Activated gamma-delta T cell (primary cell): Measurements from ENCODE around the gene PRDM12.

Experiments used
- DNase-seq: peaks from one replicate; lab custom pipeline; 2025; lab: John Stamatoyannopoulos, UW

The PRDM12 gene

DNA sequence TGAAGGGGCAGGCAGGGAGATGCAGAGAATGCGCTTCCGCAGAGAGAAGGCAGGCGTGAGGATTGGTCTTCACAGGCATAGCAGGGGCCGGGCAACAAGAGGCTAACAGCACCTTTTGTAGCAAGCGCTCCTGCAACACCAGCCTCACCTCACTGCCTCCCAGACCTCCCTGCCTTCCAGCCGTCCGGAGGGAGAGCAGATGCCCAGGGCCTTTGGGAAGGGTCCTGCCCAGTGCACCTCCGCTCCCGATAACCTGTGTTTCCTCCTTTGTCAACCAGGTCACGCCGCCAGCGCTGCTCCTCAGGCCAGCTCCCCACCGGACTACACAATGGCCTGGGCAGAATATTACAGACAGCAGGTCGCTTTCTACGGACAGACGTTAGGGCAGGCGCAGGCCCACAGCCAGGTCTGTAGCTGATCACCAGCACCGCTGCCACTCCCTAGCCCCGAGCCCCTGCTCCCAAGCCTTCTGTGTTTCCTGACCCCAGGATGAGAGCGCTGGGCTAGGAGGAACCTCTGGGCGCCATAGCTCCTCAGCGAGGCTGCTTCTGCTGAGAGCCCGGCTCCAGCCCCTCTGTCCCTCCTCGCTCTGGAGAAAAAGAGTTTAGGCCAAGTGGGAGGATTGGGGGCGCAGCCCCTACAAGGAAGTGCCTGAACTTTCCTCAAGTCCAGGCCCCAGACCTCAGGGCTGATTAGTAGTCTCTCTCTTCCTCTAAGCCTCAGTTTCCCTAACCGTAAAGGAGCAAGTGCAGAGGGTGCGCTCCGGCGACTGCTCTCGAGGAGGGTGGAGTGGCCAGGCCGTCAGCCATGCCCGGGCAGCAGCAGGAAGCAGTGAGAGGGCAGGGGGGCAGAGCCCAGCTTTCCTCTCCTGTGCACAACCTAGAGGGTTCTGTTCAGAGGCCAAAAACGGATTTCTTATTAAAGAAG lies 28.4 kb upstream of the PRDM12 start:
- no peak for DNase-seq

DNA sequence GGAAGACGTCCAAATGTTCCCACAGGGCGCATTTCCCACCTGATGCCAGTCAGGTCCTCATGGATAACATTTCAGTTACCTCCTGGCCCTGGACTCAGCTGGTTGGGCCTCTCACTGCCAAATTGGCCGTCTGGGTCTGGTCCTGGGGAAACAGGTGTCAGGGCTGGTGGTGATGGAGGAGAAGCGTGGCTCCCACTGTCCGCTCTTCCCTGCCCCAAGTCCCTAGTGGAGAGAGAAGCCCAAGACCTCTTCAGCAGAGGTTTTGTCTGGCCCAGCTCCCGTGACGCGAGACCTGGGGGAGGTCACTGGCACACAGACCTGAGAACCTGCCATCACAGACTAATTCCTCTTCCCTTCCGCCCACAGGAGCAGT lies 27.8 kb upstream of the PRDM12 start:
- DNase-seq: no peak

DNA sequence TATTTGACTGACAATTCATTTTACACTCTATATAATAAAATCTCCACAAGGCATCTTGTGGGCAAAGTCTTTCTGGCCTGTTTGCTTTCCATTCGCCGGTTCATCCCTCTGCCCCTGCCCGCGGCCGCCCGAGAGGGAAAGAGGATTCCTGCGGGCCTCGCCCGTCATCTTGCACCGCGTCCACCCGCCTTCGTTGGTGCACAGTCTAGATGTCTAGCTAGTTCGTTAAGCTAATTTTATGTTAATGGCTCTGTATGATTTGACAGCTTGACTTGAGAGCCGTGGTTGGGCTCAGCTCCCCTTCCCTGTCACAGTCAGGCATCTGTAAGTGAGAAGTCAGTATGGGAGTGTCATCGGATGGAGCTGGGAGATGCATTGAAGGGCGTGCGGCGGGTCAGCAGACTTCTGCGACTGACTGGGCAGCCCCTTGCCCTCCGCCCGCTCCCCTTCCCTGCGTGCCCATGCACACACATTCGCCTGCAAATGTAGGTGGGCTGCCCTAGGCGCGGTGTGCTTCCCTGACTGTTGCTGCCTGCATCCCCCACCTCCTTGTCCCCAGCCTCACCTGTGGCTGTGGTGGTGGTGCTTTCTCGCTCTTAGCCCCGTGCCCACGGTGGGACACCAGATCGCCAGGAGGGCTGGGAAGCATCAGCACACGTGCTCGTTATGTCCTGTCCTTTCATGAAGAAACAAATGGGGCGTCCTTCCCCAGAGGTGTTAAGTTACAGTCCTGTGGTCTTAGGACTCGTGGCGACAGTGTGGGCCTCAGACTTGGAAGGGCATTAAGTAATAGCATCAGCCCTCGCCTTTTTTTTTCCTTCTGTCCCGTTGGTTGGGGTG lies 25.9 kb upstream of the PRDM12 start:
- DNase-seq: no peak

DNA sequence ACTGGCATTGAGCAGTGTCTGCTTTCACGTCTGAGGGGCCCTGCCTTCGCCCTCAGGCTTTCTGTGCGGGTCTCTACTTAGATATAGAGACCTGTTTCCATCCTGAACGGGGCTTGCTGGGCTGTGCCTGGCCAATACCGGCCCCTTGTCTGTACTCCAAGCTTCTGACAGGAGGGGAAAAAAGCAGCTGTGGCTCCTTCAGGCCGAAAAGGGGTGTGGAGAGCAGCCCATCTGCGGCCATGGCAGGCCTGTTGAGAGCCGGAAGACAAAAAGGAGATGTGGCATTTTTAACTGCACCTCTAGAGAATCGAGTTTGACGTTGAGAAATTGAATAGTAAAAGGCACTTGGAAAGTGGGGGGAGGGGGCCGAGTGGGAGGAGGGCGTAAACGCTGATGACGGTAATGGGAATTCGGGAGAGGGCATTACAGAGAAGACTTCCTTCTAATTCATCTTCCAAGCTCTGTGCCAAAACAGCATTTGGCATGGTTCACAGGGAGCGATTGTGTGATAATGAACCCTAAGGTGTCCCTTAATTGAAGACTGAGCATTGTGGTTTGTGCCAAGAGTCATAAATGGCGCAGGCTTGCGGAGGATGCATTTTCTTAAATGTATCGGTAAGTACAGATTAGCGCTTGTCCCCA lies 25.1 kb upstream of the PRDM12 start:
- no peak for DNase-seq

DNA sequence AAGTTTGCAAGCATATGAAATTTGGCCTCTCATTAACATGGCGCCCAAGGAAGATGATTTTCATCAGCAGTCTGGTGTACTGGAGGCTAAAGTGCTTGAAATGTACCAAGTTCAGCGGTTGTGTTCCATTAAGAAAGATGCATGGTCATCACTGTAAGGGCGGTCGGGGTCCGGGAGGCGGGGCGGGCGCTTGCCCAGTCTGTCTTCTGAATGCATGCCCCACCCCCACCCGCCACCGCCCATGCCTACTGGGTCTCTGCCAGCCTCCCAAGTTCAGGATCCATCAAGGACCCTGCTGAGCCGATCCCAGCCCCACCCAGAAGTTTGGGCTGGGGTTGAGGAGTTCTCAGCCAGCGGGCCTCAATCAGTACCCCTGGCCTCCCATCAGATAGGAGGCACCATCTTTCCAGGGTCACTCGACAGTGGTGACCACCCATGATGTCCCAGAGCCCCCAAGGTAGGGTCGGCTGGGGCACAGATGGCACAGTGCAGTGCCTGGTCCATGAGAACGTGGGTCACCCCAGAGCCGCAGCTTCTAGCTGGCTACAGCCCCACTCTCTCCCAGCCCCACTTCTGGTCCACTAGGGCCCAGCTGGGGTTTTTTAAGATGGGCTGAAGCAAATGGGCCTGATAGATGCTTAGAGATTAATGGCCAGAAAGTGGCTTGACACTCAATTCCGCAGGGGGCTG lies 24.4 kb upstream of the PRDM12 start:
- DNase-seq: no peak

DNA sequence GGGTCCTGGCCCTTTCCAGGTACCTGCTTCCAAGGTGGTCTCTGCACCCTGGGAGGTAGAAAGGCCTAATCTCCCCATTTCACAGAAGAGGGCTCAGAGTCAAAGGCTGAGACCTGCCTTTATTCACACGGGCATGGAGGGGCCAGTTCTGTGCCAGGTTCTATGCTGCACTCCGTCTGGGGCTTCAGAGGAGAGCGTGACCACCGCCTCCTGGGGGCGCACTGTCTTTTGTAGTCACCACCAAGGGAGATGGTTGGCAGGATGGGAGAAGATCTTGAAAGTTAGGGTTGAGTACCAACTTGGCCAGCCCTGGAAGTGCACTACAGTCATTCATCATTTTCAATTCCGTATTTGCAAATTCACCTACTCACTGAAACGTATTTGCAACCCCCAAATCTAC lies 23.7 kb upstream of the PRDM12 start:
- DNase-seq: no peak

DNA sequence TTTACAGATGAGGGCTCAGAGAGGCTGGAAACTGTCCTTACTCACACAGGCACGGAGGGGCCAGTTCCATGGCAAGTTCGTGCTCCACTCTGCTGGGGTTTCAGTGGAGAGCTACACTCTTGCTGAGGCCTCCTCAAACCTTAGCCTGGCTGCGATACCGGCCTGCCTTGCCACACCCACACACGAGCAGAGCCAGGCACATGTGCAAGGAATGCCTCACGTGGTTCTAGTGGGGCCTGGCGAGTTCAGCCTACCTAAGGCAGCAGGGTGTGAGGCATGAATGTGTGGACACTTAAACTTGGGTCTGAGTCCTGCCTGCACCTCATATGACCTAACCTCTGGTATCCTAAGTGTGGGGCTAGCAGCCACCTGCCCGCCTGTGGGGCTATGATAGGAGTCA lies 21.5 kb upstream of the PRDM12 start:
- no peak for DNase-seq

DNA sequence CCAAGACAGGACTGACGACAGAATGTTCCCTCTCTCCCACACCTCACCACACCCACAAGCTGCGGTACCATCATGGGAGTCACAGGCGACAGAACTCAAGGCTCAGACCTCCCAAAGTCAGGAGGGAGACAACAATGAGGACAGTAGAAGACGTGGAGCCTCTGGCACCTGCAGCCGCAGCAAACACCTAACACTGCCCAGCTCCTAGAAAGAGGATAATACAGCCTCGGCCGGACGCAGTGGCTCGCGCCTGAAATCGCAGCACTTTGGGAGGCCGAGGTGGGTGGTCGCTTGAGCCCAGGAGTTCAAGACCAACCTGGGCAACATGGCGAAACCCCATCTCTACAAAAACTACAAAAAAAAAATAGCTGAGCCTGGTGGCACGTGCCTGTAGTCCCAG lies 13.2 kb upstream of the PRDM12 start:
- no peak for DNase-seq

DNA sequence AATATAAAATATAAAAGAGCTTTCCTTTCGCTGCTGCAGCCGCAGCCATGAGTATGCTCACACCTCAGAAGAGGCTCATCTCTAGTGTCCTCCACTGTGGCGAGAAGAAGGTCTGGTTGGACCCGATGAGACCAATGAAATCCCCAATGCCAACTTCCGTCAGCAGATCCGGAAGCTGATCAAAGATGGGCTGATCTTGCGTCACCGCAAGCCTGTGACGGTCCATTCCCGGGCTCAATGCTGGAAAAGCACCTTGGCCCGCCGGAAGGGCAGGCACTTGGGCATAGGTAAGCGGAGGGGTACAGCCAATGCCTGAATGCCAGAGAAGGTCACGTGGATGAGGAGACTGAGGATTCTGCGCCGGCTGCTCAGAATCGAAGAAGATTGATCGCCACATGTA lies 12.6 kb upstream of the PRDM12 start:
- no peak for DNase-seq

DNA sequence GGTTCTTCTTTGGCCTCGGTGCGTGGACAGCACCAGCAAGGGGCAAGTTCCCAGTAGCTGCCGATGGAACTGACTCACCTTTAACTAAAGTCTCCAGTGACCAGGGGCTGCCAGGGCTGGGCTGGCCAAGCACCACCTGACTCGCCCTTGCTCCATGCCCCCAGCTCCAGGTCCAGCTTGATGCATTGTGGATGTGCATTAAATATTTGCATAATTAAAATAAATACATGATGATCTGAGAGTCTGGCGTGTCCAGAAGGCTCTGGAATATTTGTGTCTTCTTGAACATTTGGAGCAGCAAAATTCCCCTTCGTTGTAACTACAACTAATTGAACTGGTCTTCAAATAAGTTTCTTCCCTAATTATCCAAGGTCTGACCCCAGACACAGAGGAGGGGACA lies 9.5 kb upstream of the PRDM12 start:
- DNase-seq: no peak

DNA sequence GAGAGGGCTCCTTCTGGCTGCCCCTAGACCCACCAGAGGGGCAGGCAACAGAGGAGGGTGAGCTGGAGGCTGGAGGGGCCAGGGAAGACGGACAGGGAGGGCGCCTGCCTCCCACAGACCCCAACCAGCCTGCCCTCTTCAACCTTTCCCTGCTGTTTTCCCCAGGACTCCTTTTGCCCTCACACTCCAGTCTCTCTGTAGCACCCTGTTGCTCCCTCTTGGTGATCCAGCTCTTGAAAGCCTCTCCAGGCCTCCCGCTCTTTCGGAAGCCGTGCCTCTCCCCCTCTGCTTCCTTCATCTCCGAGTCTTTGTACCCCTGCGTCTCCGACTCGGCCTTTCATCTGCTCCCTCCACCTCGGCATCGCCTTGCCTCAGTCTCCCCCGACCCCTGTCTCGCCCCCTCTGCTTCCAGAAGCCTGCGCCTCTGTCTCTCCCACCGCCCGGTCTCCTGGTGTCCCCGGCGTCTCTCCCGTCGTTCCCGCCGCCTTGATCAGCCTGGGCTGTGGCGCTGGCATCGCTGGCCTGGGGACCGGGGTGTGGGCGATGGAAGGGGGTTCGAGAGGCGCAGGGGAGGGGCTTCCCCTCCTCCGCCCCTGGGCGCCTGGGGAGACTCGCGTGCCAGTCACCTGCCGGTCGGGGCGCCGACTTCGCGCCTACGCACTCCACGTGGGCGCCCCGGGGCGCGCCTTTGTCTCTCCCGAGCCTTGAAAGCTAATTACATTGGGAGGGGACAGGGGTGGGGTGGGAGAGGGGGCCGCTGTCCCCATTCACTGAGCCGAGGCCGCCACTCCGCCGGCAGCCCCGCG lies 5.3 kb upstream of the PRDM12 start:
- DNase-seq: no peak

DNA sequence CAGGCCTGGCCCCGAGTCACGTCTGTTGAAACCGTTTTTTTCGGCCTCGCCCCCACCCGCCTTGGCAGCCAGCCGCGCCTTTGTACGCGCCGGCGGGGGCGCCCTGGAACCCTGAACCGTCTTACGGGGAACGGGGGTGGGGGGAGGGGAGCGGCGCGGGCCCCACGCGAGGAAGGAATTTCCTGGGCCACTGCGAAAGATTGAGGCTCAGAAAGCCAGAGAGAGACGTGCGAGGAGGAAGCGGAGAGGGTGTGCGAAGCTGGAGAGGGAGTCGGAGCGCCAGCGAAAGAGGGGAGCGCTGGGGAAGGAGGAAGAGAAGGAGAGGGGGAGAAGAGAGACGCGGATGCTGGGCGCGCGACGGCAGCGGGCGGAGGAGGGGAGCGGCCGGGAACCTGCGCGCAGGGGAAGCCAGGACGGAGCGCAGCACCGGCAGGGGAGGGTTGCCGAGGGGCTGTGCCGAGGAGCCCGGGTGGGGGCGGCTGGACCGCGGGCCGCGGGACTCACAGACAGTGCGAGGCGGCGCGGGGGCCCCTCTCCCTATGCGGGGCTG lies 4.6 kb upstream of the PRDM12 start:
- DNase-seq: no peak

DNA sequence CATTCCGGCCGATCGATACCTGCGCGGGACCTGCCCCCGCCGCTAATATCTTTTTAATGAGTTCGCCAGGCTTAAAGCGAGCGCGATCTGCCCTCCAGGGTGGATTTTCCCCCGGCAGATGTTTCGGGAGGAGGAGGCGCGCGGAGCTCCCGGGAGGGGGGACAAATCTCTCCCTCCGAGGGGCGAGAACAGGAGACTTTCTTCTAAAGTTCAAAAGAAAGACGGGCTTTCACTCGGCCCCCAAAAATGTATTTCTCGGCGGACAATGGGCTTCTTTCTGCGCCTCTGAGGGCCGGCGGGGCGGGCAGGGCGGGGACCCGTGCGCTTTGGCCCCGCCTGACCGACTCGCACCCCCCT lies 4.1 kb upstream of the PRDM12 start:
- DNase-seq: no peak

DNA sequence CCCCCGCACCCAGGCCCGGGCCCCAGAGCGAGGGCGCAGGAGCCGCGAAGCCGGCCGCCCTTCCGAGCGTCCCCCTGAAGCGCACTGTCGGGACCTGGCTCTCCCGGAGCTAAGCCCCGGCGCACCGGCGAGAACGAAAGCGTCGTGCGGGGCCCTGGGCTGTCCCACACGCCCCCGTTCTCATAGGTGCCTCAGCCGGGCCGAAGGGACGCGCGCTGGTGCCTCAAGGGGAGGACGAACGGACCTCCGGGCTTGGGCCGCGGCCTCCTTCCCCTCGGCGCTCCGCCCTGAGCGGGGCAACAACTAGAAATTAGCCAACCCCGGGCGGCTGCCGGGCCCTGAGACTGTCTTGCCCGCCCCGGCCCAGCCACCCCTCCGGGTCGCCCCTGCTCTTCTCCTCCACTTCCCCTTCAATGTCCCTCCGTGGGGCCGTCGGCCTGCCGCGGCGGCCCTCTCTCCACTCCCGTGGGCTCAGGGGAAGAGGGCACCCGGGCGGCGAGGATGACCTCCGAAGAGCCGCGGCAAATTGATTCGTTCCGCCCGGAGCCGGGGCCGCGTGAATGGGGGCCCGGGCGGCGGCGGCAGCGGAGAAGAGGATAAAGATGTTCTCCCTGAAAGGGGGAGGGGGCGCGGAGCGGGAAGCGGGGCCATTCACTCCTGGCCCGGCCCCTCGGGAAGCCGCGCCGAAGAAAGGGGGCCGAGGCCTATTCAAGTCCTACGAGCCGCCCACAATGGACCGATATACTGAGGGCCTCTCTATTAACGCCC lies 3.5 kb upstream of the PRDM12 start:
- DNase-seq: no peak

DNA sequence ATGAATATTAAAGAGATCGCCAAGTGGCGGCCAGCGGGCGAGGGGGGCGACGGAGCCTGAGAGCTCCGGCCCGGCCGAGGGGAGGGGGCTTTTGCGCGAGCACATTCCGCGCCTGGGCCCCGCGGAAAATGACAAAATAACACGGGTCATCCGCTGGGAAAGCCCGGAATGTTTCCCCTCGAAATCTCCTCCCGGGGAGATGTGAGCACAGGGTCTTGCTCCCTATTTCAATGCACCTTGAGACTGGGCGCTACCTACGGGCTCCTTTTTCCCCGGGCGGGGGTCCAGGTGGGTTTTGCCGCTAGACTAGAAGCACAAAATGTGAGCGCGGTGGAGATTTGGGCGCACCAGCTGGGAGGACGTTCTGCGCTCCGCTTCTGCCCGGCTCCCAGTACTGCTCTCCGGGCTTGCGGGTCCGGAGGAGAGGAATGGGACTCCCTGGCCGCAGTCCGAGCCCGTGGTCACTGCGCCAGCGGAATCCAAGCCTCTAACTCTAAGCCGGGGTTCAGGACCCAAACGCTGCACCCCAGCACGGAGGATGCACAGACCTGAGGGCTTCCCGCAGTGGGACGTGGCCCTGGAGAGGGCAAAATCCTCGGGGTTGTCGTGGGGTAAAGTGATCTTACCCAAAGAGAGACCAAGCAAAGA lies 2.8 kb upstream of the PRDM12 start:
- DNase-seq: no peak

DNA sequence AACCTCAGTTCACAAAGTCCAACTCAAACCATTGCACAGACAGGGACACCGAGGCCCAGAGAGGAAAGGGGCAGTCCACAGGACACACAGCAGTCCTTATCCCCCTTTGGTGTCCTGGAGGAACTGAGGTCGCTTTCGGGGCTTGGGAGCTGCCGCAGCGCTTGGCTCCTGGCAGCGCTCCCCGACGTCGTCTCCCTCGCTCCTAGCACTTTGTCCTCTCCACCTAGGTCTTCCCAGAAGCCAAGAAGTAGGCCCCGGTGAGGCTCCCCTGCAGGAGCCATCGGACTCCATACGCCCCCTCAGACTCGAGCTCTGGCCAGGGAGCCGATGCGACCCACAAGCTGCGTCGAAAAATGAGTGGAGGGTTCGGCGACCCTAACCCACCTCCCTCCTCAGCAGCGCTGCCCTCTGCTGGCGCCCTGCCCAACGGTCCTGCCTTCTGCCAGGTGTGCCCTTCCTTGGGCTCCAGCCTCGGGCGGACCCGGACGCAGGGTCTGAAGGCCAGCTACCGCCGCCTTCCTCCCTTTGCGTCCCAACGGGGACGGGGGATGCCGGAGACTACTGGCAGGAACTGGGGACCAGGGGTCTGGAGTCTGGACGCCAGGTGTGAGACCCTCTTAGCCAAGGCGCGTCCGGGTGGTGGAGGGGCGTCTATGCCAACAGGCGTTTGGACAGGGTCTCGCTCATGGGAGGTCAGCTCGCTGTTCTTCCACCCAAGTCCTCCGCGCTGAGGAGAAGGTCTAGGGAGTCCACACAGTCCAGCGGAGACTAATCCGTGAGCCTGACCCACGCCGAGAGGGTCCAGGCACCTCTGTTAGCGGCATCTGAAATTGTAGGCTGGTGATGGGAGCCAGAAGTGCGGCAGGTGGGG lies 2.1 kb upstream of the PRDM12 start:
- DNase-seq: no peak

DNA sequence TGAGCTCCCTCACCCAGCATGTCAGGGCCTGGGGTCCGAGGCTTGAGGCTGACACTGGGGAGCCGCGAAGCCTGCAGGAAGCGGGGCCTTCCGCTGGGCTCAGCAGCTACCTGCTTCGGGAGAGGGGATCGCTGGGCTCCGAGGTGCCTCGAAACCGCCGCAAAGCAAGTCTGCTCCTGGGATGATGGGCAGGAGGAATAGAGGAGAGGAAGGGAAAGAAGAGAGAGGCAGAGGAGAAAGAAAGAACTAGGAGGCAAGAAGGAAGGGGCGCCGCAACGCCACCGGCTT lies 1.5 kb upstream of the PRDM12 start:
- no peak for DNase-seq

DNA sequence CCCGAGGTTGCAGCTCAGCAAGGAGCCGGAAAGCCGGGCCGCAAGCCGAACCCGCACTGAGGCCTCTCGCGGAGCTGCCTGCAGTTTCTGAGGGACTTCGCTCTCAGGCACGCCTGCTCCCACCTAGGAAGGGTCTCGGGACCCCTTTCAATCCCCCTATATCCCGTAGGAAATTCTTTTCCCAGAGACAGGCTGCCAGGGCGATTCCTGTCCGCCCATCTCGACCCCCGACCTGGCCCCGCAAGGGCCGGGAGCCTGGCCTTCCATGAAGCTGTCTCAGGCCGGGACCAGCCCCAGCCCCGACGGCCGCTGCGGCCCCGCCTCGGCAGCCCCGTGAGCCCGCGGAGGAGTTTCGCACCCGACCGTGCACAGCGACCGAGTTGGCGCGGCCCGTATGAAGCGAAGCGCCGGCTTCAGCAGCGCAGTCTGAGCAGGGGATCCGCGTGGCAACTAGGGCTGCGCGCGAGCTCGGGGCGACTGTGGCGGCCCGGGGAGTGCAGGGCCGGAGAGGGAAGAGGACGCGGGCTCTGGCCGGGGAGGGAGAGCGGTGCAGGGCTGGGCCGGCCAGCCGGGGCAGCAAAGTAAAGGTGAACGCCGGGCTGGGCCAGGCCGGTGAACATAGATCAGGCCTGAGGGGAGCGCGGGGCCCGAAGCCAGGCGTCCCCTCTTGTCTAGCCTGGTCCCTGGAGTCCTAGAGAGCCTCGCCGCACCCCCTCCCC lies 977 bp upstream of the PRDM12 start:
- DNase-seq: no peak

DNA sequence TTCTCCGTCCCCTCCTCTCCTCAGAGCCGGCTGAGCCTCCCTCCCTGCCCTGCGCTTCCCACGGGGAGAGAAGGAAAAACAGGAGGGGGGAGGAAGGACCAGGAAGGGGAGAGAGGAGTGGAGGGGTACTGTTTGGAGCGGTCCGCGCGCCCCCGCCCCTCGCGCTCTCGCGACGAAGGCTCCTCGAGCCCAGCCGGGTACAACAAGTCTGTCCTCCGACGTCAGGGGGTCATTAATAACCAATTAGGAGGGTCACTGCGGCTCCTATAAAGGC lies 480 bp upstream of the PRDM12 start:
- DNase-seq: no peak
